ENCODE data around the gene RNASEH2A.

RNASEH2A gene

GRCh38 chr19:12782424-12783290 lies 23.7 kb upstream of the RNASEH2A start:
- peak; percentile 55 to 95 (median 89) for DNase-seq

- peak in 1 of 58 donors; percentile 29 for DNase-seq
These were observed 23.0 kb upstream of the RNASEH2A start for GRCh38 chr19:12783291-12783848.

- DNase-seq: peak in 6 of 58 donors; percentile 8 to 43 (median 21)
These were observed 22.5 kb upstream of the RNASEH2A start for GRCh38 chr19:12783849-12784393.

- peak in 2 of 58 donors; percentile 10 to 21 for DNase-seq
These were observed 22.0 kb upstream of the RNASEH2A start for GRCh38 chr19:12784394-12784870.

GRCh38 chr19:12784871-12785430 lies 21.4 kb upstream of the RNASEH2A start:
- peak in 1 of 58 donors; percentile 5 for DNase-seq

- DNase-seq: peak in 15 of 58 donors; percentile 9 to 45 (median 25)
These were observed 20.9 kb upstream of the RNASEH2A start for GRCh38 chr19:12785431-12786031.

GRCh38 chr19:12786141-12786870 lies 20.1 kb upstream of the RNASEH2A start:
- peak in 51 of 58 donors; percentile 19 to 85 (median 60) for DNase-seq

GRCh38 chr19:12786952-12787351 lies 19.4 kb upstream of the RNASEH2A start:
- DNase-seq: no peak

- DNase-seq: no peak
These were observed 18.9 kb upstream of the RNASEH2A start for GRCh38 chr19:12787458-12787857.

GRCh38 chr19:12788042-12788681 lies 18.2 kb upstream of the RNASEH2A start:
- no peak for DNase-seq

GRCh38 chr19:12788682-12789097 lies 17.7 kb upstream of the RNASEH2A start:
- peak in 50 of 58 donors; percentile 6 to 78 (median 54) for DNase-seq

GRCh38 chr19:12789098-12789903 lies 17.1 kb upstream of the RNASEH2A start:
- peak in 6 of 58 donors; percentile 36 to 77 (median 44) for DNase-seq

- DNase-seq: peak; percentile 46 to 97 (median 91)
These were observed 16.3 kb upstream of the RNASEH2A start for GRCh38 chr19:12789904-12790619.

- DNase-seq: peak in 8 of 58 donors; percentile 18 to 57 (median 42)
These were observed 15.6 kb upstream of the RNASEH2A start for GRCh38 chr19:12790628-12791344.

- DNase-seq: peak; percentile 67 to 99 (median 97)
These were observed 14.9 kb upstream of the RNASEH2A start, which contains the start of gene JUNB for GRCh38 chr19:12791345-12792050. JUNB (plus strand) TSS chr19:12791486; CDS start chr19:12791772, 286 bp downstream.

GRCh38 chr19:12792051-12792852 lies 14.1 kb upstream of the RNASEH2A start:
- peak in 53 of 58 donors; percentile 15 to 74 (median 49) for DNase-seq

Measured in anterior cingulate cortex (tissue), 58 donors.